Activated T-helper 1 cell treated with Interleukin-2 at 50 U/mL for 16 hours (primary cell): ENCODE measurements around the gene COL10A1.
"Not testable (repeated sequence)": the region's sequence is repeated elsewhere in the genome, so short reads cannot be mapped to it uniquely, and the experiment has no call there.

Experiments used
- DNase-seq: peaks from one replicate; pipeline ENCODE4 v3.0.0-alpha.2; 2020; ENCODE audit warnings: low read depth

COL10A1 gene

GRCh38 chr6:116120430-116120829 is 5.5 kb downstream of the COL10A1 start:
- no peak for DNase-seq

DNA sequence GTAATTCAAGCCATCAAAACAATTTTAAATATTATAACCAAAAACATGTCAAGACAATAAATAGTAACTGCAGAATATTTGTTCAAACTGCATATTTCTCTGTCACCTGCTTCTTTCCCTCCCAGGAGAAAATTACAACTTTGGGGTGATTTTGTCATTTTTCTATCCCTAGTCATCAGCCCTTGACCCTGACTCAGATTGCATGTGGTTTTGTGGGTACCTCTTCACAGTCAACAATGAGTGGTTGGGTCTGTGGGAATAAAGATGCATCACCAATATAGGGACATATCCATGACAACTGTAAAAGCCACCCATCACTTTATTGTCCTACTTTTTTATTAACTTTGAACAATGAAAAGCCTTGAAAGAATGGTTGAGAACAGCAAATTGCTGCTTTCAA is 7.3 kb downstream of the COL10A1 start:
- DNase-seq, result no peak

DNA sequence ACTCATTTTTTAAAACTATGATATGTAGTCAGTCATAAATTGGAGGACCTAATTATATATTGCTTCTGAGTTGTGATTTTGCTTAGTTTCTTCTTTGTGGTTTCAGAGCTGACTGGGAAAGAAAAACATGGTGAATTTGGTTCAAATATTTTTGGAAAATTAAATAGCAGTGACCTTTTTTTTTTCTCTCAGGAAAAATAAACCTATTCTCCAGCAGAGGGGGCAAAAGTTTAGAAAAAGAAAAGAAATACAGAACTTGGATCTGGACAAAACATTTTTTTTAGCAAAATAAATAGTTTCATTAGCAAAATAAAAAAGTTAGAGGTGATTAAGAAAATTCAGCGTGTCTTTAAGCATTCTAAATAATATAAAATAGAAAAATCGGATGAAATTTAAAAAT is 10.2 kb downstream of the COL10A1 start:
- no peak for DNase-seq

DNA sequence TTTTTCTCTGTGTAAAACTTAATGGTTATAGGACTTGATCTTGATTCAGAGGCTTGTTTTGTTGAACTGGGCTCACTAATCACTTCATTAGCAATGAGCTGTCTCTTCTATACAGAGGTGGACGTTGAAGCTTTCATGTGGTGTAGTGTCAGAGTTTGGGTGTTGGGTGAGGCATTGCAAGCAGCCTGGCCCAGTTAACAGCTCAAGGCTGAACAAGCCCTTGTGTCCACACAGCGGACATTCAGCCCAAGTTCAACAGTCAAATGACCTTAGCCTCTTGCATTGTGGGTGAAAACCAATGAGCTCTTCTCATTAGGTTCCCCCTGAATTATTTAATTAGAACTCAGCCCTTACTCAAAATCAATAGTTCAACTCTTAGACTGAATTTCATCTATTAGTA is 12.5 kb downstream of the COL10A1 start:
- no peak for DNase-seq

- no peak for DNase-seq
These were observed 14.1 kb downstream of the COL10A1 start for GRCh38 chr6:116111552-116112528.

GRCh38 chr6:116108836-116109235 is 17.1 kb downstream of the COL10A1 start:
- DNase-seq, result no peak

- no peak for DNase-seq
These were observed 19.8 kb downstream of the COL10A1 start for GRCh38 chr6:116106146-116106545.

GRCh38 chr6:116105247-116105646 is 20.7 kb downstream of the COL10A1 start:
- no peak for DNase-seq

- DNase-seq, result no peak
These were observed 21.3 kb downstream of the COL10A1 start for GRCh38 chr6:116104636-116105035.

DNA sequence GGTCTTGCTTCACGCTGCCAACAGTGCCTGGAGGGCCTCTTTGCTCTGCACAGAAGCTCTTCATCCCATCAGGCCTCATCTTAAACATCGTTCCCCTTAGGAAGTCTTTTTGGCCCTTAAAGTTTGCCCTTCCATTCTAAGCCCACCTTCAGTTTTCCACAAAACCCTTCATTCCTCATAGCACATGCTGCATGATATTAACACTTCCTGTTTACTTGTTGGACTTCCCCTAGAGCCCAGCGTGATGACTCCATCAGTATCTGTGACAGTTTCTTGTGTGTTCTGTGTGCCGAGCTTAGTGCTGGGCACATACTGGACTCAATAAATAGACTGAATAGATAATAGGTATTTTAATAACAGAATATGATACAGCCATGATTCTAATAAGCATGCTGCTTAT is 23.1 kb downstream of the COL10A1 start:
- DNase-seq, result no peak

DNA sequence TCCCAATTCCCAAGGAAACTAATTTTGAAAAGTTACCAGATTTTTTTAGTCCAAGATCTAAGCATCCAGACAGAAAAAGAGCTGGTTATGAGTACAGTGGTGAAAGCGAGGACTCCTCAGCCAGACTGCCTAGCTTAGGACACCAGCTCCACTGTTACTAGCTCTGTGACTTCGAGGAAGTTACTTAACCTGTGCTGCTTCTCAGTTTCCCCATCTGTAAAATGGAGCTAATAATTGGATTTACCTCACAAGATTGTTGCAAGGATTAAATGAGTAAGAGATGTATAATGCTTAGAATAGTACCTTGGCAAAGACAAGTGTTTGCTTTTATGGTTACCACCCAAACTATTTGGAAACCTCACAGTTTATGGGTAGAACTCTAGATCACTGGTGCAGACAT is 24.1 kb downstream of the COL10A1 start:
- DNase-seq, result no peak

DNA sequence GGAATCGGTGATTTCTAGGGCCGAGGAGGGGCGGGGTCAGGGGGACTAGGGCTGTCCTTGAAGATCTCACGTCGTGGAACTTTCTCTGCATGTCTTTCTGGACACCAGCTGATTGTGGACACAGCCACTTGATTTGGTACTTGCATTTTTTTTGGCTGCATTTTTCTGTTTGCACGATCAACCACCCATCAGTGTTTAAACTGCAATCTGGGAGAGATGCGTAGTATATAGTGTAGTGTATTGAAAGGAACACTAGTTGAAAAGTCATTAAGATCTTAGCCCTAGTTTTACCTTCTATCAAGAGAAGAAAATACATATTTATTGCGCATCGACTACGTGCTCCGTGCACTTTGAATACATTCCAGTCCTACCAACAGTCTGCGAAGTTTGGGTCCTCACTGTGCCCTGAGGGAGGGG is 24.6 kb downstream of the COL10A1 start:
- no peak for DNase-seq

GRCh38 chr6:116100419-116101301 is 25.3 kb downstream of the COL10A1 start, which contains the start of gene NT5DC1:
Gene NT5DC1, plus strand, starts transcription at chr6:116100853. Its CDS starts 78 bp downstream, at chr6:116100931.
- peak; percentile 79 for DNase-seq

DNA sequence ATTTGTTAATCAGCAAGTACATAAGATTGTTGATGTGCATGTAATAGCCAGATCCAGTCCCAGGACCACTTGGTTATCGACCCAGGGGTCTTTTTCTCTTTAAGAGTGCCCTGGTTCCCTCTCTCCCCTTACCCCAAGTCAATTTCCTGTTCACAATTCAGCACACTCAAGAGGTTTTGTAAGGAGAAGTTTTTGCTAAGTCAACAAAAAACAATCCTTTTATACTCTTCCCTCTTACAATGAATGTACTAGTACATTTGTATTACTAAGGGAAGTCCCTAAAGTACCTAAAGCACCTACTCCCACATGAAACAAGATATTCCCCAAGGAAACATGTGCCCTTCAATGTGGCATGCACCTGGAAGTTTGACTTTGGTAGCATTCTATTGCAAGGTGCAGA is 26.9 kb downstream of the COL10A1 start:
- DNase-seq, result no peak

DNA sequence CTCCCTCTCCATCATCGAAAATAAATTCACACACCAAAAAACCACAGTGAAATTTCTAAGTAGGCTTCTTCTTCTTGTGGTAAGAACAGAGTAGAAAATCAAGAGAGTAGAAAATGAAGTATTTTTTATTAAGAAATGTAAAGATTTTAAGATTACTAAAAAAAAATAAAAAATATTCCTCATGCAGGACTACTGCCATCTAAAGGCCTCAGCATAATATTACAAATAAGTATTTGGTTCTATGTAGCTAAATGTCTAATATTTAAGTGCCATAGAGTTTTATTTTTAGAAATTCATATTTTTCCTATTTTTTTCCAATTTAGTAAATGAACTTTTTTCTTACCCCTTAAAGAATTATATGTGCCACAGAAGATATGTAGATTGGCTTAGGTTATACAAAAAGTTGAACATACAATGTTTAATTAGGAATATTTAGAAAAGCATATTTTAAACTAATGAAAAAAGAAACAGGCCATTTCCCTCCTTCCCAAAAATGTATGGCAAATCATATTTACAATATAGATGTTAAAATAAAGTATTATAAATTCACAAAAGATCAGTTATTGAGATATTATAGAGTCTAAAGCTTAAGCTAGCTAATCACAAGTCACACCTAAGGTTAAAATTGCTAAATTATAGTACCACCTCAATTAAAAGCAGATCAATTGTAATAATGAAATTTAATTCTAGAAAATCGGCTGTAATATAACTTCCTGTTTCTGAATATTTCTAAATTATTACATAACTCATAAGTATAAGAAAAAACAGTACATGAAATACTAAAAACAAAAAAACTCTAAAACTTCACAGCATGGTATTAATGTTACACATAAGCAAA is 28.7 kb downstream of the COL10A1 start:
- DNase-seq, result no peak

GRCh38 chr6:116096048-116096759 is 29.7 kb downstream of the COL10A1 start:
- DNase-seq, result not testable (repeated sequence)

DNA sequence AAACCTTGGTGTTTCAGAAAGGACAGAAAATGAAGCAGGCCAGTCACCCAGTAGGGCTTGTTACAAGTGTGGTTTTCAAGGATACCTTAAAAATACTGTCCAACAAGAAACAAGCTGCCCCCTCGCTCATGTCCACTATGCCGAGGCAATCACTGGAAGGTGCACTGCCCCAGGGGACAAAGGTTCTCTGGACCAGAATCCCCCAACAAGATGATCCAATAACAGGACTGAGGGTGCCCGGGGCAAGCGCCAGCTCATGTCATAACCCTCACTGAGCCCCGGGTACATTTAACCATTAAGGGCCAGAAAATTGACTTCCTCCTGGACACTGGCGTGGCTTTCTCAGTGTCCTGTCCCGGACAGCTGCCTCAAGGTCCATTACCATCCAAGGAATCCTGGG is 31.9 kb downstream of the COL10A1 start:
- no peak for DNase-seq

DNA sequence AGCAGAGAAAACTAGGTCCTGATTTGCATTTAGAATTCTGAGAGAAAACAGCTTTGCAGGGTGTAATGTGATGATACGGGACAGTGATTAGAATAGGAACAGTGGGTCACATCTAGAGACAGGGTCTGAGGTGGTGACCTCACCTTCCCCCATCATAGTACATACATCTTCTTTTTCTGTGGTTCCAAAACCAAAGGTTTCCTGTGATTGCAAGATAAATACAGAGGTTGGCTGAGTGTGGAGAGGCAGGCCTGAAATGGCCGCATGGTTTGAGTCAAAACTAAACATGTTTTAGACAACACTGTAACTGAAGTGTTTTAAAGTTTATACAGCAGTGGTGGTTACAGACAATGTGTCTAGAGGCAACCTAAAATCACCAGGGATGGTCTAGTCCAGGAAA is 35.7 kb downstream of the COL10A1 start:
- no peak for DNase-seq

GRCh38 chr6:116088946-116089345 is 37.0 kb downstream of the COL10A1 start:
- no peak for DNase-seq

DNA sequence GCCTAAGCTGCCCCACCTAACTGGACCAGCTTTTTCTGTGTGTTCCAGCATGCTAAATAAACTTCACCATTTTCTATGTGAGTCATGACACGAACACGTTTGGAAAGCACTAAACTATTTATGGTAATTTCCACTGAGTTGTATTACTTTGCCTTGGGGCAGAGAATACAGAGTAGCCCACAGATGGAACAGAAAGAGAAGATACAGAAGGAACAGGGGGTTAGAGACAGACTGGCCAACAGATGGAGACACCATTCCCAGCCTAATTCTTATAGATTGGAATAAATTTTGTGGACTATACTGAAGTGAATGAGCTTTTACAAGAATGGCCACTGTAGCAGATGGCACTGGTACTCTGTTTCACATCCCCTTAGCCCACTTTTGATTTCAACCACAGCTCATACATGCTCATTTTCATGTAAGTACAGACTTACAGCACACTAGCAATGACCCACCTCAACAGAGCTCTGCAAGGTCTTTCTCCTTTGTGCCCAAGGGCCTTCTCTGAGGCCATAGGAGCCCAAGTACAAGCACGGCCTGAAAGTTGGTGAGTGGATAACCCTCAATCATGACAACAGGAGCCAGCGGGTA is 38.4 kb downstream of the COL10A1 start:
- DNase-seq, result no peak

DNA sequence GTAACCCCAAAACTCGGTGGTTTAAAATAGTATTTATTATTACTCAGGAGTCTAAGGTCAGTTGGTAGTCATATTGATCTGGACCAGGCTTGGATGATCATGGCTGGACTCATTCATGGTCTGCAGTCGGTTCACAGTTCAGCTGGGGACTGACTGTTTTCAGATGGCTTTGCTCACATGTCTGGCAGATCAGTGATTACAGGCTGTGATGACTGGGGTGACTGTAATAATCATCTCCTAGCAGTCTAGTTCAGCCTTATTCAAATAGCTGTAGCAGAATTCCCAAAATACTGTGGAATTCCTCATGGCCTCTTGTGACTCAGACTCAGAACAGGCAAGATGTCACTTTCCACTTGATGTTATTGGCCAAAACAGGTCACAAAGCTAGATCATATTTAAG is 41.6 kb downstream of the COL10A1 start:
- no peak for DNase-seq
